A549 treated with Mapracorat at 1 μM for 4 hours (cell line): ENCODE data around the gene TERT. TPM values are rescaled to one million over a fixed set of nuclear protein-coding genes. Genes with fewer than 3 reads are reported as not detected.

Experiments
- total RNA-seq: library from RNA; stranded (reverse); fragments of 200-300 nt; extraction: Qiagen RNA extraction; gene quantifications from 5 replicates; pipeline ENCODE4 v1.2.3, GENCODE V29; 2022

Gene TERT
- 1.3 to 3.8 TPM (median 2.6 TPM) in 5 replicates for total RNA-seq

DNA sequence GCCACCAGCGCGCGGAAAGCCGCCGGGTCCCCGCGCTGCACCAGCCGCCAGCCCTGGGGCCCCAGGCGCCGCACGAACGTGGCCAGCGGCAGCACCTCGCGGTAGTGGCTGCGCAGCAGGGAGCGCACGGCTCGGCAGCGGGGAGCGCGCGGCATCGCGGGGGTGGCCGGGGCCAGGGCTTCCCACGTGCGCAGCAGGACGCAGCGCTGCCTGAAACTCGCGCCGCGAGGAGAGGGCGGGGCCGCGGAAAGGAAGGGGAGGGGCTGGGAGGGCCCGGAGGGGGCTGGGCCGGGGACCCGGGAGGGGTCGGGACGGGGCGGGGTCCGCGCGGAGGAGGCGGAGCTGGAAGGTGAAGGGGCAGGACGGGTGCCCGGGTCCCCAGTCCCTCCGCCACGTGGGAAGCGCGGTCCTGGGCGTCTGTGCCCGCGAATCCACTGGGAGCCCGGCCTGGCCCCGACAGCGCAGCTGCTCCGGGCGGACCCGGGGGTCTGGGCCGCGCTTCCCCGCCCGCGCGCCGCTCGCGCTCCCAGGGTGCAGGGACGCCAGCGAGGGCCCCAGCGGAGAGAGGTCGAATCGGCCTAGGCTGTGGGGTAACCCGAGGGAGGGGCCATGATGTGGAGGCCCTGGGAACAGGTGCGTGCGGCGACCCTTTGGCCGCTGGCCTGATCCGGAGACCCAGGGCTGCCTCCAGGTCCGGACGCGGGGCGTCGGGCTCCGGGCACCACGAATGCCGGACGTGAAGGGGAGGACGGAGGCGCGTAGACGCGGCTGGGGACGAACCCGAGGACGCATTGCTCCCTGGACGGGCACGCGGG lies at the start of gene TERT:
Gene TERT, minus strand, starts transcription at position 234 of the 815 bp plus-strand sequence. Its CDS starts 79 bp downstream, at position 155.

DNA sequence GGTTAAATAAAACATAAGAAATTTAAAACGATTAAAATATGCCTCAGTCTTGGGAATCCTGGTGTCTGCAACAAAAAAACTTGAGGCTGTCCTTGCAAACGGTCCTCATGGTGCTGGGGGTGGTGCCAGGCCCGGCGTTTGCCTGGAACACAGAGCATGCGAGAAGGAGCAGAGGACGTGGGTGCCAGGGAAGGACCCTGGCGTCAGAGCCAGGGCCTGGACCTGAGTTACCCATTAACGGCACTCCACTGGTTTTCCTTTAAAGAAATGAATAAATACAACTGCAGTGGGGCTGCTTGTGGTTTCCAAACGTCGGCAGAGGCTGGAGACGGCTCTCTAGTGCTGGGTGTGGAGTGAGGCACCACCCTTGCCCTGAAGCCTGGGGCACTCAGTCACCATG lies 69.8 kb downstream of the TERT start, which contains the start of gene SLC6A18:
Gene SLC6A18, plus strand, starts transcription at position 301 of the 400 bp plus-strand sequence. Its CDS starts 97 bp downstream, at position 398.

Other genes with a start within 250 kb of the TERT start
- 20.7 to 30.7 TPM (median 29.8 TPM) in 5 replicates for gene SLC12A7, start 183.0 kb downstream of the TERT start, total RNA-seq
- gene SLC6A19, start 93.5 kb downstream of the TERT start, total RNA-seq = 0.13 to 0.22 TPM (median 0.19 TPM) in 5 replicates
- not detected in 5 replicates for gene SLC6A18, start 69.7 kb downstream of the TERT start, total RNA-seq
- 156 to 178 TPM (median 162 TPM) in 5 replicates for gene CLPTM1L, start 50.0 kb upstream of the TERT start, total RNA-seq
- 0.27 to 0.87 TPM (median 0.61 TPM) in 5 replicates for gene SLC6A3, start 150.4 kb upstream of the TERT start, total RNA-seq
- 145 to 171 TPM (median 170 TPM) in 5 replicates for gene LPCAT1, start 228.9 kb upstream of the TERT start, total RNA-seq